GM19239 (cell line): ENCODE data around the gene AKT3.

Experiments used
- DNase-seq: peaks from one replicate; pipeline ENCODE4 v3.0.0; 2011; ENCODE audit warnings: low spot score; ENCODE audit not compliant: insufficient read length
- FAIRE-seq: peaks from 2 replicates; lab custom pipeline; 2011; peaks lifted over from hg19 to GRCh38; lab: Jason Lieb, UNC

Gene AKT3

GRCh38 chr1:243454328-243454997 lies 395.6 kb downstream of the AKT3 start:
- FAIRE-seq (no peak), DNase-seq (no peak)

GRCh38 chr1:243452092-243452491 lies 398.0 kb downstream of the AKT3 start:
- FAIRE-seq (no peak), DNase-seq (no peak)

- DNase-seq (no peak), FAIRE-seq (no peak)
These were observed 400.7 kb downstream of the AKT3 start for GRCh38 chr1:243449373-243449772.

- FAIRE-seq (no peak), DNase-seq (no peak)
These were observed 402.2 kb downstream of the AKT3 start for GRCh38 chr1:243447844-243448243.

- FAIRE-seq (no peak), DNase-seq (no peak)
These were observed 402.7 kb downstream of the AKT3 start for GRCh38 chr1:243447347-243447746.

GRCh38 chr1:243443557-243443956 lies 406.5 kb downstream of the AKT3 start:
- peak; percentile 73 for FAIRE-seq

GRCh38 chr1:243441601-243442000 lies 408.4 kb downstream of the AKT3 start:
- DNase-seq = no peak
- FAIRE-seq = no peak

More at GRCh38 chr1:243443557-243443956, 406.5 kb downstream of the AKT3 start:
- no peak for DNase-seq

GRCh38 chr1:243440406-243440805 lies 409.6 kb downstream of the AKT3 start:
- FAIRE-seq = no peak
- DNase-seq = no peak

GRCh38 chr1:243438815-243439214 lies 411.2 kb downstream of the AKT3 start:
- no peak for FAIRE-seq
- DNase-seq = no peak
